BLaER1 treated with 17β-estradiol and CSF1 and Interleukin-3, amounts not matched to agents 10 nM and 100 nM (cell line): Measurements from ENCODE around the gene SEPTIN10.
"Not testable (repeated sequence)": the region's sequence is repeated elsewhere in the genome, so short reads cannot be mapped to it uniquely, and the experiment has no call there.

Experiments used
- H3K27ac ChIP-seq, 11 experiments: shearing (Covaris generic); formaldehyde crosslinking; 2 replicates each; pipeline ENCODE4 v1.8.1; 2022
- H3K27me3 ChIP-seq, 11 experiments: shearing (Covaris generic); formaldehyde crosslinking; 2 replicates each; pipeline ENCODE4 v1.8.1; 2022
- H3K36me3 ChIP-seq, 11 experiments: shearing (Covaris generic); formaldehyde crosslinking; 2 replicates each; pipeline ENCODE4 v1.8.1; 2022
- H3K4me1 ChIP-seq, 10 experiments: shearing (Covaris generic); formaldehyde crosslinking; 2 replicates each; pipeline ENCODE4 v1.8.1; 2022
- H3K4me2 ChIP-seq, 11 experiments: shearing (Covaris generic); formaldehyde crosslinking; 2 replicates each; pipeline ENCODE4 v1.8.1; 2022
- H3K4me3 ChIP-seq, 10 experiments: shearing (Covaris generic); formaldehyde crosslinking; 2 replicates each; pipeline ENCODE4 v1.8.1; 2022
- H3K9ac ChIP-seq, 11 experiments: shearing (Covaris generic); formaldehyde crosslinking; 2 replicates each; pipeline ENCODE4 v1.8.1; 2022
- H3K9me3 ChIP-seq, 11 experiments: shearing (Covaris generic); formaldehyde crosslinking; replicated peaks in 1 of 11; 2 replicates each; pipeline ENCODE4 v1.8.1; 2022
- H4K20me1 ChIP-seq, 11 experiments: shearing (Covaris generic); formaldehyde crosslinking; 2 replicates each; pipeline ENCODE4 v1.8.1; 2022
- Cebpa-rat ChIP-seq, 11 experiments: shearing (Covaris generic); IDR thresholded peaks; 2 replicates each; pipeline ENCODE4 v1.8.1; 2022

Gene SEPTIN10

DNA sequence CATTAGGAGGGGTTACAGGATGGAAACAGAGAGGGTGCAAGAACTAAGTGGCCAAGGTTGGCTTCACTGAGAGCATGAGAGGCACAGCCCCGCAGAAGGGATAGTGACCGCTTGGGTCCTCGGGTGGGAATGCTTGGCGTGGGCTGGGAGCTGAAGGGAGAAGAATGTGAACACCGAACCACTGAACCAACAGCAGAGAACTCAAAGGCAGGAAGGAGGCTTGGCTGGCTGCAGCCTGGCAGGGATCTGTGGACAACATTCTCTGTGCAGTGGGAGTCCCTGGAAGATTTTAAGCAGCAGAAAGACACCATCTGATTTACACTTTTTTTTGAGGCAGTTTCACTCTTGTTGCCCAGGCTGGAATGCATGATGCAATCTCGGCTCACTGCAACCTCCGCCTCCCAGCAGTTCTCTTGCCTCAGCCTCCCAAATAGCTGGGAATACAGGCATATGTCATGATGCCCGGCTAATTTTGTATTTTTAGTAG is 34.3 kb upstream of the SEPTIN10 start:
- H3K4me3 ChIP-seq, result no peak overlapping the region
- H3K9ac ChIP-seq, result no peak overlapping the region
- no peak overlapping the region for H3K27ac ChIP-seq
- peaks cover 0 to 19% (median 10%) of the 10 kb centered on the region in 10 experiments; a peak in 14 of 20 replicates for H3K4me1 ChIP-seq
- H3K36me3 ChIP-seq, result no peaks in the 10 kb centered on the region
- no peak overlapping the region for H3K4me2 ChIP-seq
- H3K27me3 ChIP-seq, result no peaks in the 10 kb centered on the region
- H3K9me3 ChIP-seq, result peaks cover 0 to 4% (median 0%) of the 10 kb centered on the region in 11 experiments; a peak in 1 of 22 replicates
- no peak for TF ChIP-seq Cebpa-rat (IDR thresholded peaks at IDR 0.05)
- H4K20me1 ChIP-seq, result no peaks in the 10 kb centered on the region

DNA sequence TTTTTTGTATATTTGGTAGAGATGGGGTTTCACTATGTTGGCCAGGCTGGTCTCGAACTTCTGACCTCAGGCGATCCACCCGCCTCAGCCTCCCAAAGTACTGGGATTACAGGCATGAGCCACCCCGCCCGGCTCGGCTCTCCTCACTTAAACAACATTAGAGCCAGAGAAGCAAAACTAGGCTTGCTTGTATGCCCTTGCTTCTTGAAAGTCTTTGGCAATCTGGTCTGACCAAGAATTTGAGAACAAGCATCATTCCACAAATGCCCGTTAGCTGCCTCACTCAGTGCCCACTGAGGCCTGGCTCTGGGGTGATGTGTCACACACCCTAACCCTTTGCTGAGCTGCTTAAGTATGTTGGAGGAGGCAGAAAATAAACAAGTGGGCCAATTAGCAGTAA is 33.9 kb upstream of the SEPTIN10 start:
- H3K27ac ChIP-seq, result no peak overlapping the region
- no peak overlapping the region for H3K4me2 ChIP-seq
- H3K36me3 ChIP-seq, result no peaks in the 10 kb centered on the region
- H3K9me3 ChIP-seq, result peaks cover 0 to 4% (median 0%) of the 10 kb centered on the region in 11 experiments; a peak in 1 of 22 replicates
- no peak for TF ChIP-seq Cebpa-rat (IDR thresholded peaks at IDR 0.05)
- no peaks in the 10 kb centered on the region for H3K27me3 ChIP-seq
- no peak overlapping the region for H3K9ac ChIP-seq
- no peak overlapping the region for H3K4me3 ChIP-seq
- H3K4me1 ChIP-seq, result peaks cover 0 to 19% (median 10%) of the 10 kb centered on the region in 10 experiments; a peak in 14 of 20 replicates
- H4K20me1 ChIP-seq, result no peaks in the 10 kb centered on the region

DNA sequence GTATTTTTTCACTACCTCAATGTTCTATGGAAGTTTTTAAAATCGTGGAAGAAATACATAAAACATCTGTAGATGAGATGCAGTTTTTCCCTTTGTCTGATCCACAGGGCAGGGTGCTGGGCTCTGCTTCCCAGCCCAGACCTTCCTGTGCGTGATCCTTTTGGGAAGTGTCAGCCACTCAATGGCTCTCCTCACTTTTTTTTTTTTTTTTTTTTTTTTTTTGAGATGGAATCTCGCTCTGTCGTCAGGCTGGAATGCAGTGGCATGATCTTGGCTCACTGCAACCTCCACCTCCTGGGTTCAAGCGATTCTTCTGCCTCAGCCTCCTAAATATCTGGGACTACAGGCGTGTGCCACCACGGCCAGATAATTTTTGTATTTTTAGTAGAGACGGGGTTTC is 33.2 kb upstream of the SEPTIN10 start:
- Histone ChIP-seq H3K4me3 (no peak overlapping the region), H3K4me2 (no peak overlapping the region), H3K27me3 (no peaks in the 10 kb centered on the region), H3K9me3 (peaks cover 0 to 4% (median 0%) of the 10 kb centered on the region in 11 experiments; a peak in 1 of 22 replicates), H3K36me3 (no peaks in the 10 kb centered on the region), H3K27ac (no peak overlapping the region), H3K9ac (no peak overlapping the region), H4K20me1 (no peaks in the 10 kb centered on the region), H3K4me1 (peaks cover 0 to 19% (median 10%) of the 10 kb centered on the region in 10 experiments; a peak in 14 of 20 replicates)
- no peak for TF ChIP-seq Cebpa-rat (IDR thresholded peaks at IDR 0.05)

DNA sequence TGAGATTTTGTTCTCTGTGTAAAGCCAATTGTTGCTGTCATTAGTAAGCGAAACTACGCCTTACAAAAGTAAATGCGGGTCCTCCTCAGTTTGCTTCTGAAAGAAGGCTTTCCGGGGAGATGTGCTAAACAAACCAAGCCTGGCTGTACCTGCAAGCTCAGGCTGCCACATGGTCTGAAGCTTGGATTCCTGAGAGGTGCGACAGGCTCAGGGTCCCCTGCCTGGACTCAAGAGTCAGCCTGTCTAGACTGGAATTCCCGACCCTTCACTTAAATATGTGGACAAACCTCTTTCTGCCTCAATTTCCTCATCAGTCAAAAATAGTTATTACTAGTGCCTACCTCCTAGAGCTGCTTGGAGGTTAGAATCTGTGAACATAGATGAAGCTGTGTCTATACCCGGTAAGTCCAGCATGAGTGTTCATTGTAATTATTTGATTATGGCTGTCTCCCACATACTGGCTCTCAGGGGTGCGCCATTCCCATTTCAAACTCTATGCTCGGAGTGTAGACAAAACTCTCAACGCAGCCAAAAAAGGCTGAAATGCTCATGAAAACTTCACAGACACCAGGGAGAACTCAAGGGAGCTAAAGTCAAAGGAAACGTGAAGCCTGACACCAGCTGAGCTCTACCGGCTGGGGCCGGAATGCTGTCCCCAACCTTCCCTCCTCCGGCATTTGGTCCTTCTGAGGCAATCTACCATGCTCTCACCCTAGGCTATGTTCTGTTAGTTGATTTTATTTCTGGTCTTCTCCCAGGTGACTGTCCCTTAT is 31.8 kb upstream of the SEPTIN10 start:
- Histone ChIP-seq H3K36me3 (no peaks in the 10 kb centered on the region), H3K9me3 (peaks cover 0 to 4% (median 0%) of the 10 kb centered on the region in 11 experiments; a peak in 1 of 22 replicates), H3K9ac (no peak overlapping the region), H3K27ac (peak overlapping the region in 2 of 11 experiments; percentile 35 to 37; a peak in 2 of 22 replicates), H3K27me3 (no peaks in the 10 kb centered on the region), H4K20me1 (no peaks in the 10 kb centered on the region), H3K4me2 (peak overlapping the region in 2 of 11 experiments; percentile 50 to 77; a peak in 4 of 22 replicates), H3K4me1 (peaks cover 0 to 19% (median 10%) of the 10 kb centered on the region in 10 experiments; a peak in 14 of 20 replicates), H3K4me3 (no peak overlapping the region)
- no peak for TF ChIP-seq Cebpa-rat (IDR thresholded peaks at IDR 0.05)

DNA sequence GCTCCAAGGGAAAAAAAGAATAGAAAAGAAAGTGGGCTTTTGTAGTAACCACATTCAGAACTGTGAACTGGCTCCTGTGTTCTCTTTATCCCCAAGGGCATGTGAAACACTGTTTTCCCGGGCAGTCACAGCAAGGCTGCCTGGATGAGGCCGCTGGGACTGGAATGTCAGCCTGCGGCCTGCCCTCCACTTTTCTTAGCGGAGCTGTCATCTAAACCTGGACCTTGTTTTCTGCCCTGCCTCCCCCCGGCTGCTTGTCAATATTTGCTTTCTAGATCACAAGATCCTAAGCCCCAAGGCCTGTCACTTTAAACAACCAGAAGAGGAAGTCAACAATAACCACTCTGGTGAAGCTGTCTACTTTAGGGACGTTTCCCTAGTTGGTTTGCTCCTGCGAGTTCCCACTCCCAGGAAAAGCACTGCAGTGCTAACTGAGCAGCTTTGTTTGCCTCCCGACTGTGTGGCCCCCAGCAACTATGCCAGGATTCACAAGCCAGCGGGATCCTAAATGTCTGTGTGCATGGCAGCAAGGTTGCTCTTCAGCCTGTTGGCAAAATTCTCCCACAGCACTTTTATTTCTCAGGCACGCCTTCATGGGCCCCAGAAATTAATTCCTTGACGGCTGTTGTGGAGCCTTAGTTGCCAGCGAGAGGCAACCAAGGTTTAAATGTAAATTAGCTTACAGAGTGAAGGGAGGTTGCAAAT is 31.0 kb upstream of the SEPTIN10 start:
- Histone ChIP-seq H3K36me3 (no peaks in the 10 kb centered on the region), H3K27ac (peak overlapping the region in 5 of 11 experiments; percentile 35 to 56 (median 46); a peak in 6 of 22 replicates), H3K9me3 (no peaks in the 10 kb centered on the region), H3K4me1 (peaks cover 0 to 19% (median 10%) of the 10 kb centered on the region in 10 experiments; a peak in 14 of 20 replicates), H3K27me3 (no peaks in the 10 kb centered on the region), H4K20me1 (no peaks in the 10 kb centered on the region), H3K4me2 (peak overlapping the region in 8 of 11 experiments; percentile 2 to 77 (median 42); a peak in 15 of 22 replicates), H3K9ac (peak overlapping the region in 4 of 11 experiments; percentile 7 to 39 (median 18); a peak in 4 of 22 replicates), H3K4me3 (no peak overlapping the region)
- TF ChIP-seq Cebpa-rat (IDR thresholded peaks at IDR 0.05), result no peak

DNA sequence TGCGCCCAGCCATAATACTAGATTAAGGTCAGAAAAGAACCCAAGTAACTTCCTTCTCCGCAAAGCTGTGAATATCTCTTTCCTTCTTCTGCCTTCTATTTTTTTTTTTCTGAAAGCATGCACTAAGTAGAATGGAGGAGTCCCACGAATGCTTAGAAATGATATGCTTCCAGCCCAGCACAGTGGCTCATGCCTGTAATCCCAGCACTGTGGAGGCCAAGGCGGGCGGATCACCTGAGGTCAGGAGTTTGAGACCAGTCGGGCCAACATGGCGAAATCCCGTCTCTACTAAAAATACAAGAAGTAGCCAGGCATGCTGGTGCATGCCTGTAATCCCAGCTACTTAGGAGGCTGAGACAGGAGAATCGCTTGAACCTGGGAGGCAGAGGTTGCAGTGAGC is 26.2 kb upstream of the SEPTIN10 start:
- not testable (repeated sequence) for H3K9ac ChIP-seq, H3K4me3 ChIP-seq, H4K20me1 ChIP-seq, H3K36me3 ChIP-seq, H3K27me3 ChIP-seq, H3K4me2 ChIP-seq, H3K27ac ChIP-seq
- Histone ChIP-seq H3K4me1 (peaks cover 0 to 50% (median 31%) of the 10 kb centered on the region in 10 experiments; a peak in 17 of 20 replicates), H3K9me3 (peaks cover 0 to 13% (median 0%) of the 10 kb centered on the region in 11 experiments; a peak in 4 of 22 replicates)

DNA sequence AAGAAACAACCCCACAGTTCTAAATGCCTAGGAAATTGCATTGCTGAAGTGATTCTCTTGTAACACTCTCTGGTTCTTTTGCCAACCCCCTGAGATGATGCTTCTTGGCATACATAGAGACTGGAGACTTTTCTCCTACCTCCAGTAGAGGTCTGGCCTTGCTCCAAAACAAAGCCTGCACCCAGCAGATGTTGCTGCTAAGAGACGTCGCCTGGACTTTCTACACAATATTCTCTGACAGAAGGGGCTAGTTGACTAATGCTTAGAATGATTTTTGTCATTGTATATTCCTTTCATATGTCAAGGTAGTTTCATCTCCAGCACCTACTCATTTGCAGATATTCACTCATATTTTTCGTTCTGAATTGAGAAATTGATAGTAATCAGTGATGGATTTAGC is 25.0 kb upstream of the SEPTIN10 start:
- no peaks in the 10 kb centered on the region for H3K36me3 ChIP-seq
- H3K4me1 ChIP-seq, result peaks cover 0 to 38% (median 22%) of the 10 kb centered on the region in 10 experiments; a peak in 14 of 20 replicates
- H3K9me3 ChIP-seq, result peaks cover 0 to 13% (median 0%) of the 10 kb centered on the region in 11 experiments; a peak in 5 of 22 replicates
- peak overlapping the region in 6 of 11 experiments; percentile 39 to 70 (median 60); a peak in 8 of 22 replicates for H3K4me2 ChIP-seq
- H3K9ac ChIP-seq, result no peak overlapping the region
- H3K27ac ChIP-seq, result peak overlapping the region in 5 of 11 experiments; percentile 15 to 82 (median 66); a peak in 8 of 22 replicates
- H3K27me3 ChIP-seq, result no peaks in the 10 kb centered on the region
- H4K20me1 ChIP-seq, result no peaks in the 10 kb centered on the region
- no peak overlapping the region for H3K4me3 ChIP-seq
- TF ChIP-seq Cebpa-rat (IDR thresholded peaks at IDR 0.05), result no peak

DNA sequence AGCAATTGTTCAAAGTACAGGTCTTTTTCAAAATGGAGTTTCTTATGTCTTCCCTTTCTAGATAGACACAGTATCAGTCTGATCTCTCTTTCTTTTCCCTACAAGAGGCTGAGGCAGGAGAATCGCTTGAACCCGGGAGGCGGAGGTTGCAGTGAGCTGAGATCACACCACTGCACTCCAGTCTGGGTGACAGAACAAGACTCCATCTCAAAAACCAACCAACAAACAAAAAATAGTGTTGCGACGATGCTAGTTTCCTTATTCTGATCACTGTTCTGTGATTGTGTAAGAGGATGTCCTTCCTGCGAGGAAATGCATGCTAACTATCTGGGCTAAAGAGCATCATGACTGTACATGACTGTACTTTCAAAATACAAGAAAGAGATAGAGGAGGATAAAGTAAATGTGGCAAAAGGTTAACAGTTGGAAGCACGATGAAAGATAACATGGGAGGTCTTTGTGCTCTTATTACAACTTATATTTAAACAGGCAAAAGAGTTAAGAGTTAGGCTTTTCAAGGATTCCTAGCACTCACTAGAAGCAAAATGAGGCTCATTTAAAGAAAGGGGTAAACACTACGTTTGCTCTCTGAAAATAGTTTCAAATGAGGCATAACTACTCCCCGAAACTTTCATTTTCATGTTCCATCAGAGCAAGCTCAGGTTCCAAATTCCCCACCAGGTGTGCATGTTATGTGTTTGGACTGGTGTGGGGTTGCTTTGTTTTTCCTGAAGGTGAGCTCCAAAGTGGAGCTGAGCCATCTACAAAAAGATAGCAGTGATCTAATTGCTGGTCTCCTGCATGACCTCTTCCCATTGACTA is 24.2 kb upstream of the SEPTIN10 start:
- peak in 5 of 11 experiments; percentile 44 to 77 (median 59); a peak in 8 of 22 replicates for TF ChIP-seq Cebpa-rat (IDR thresholded peaks at IDR 0.05)
- Histone ChIP-seq H3K27ac (peak overlapping the region in 10 of 11 experiments; percentile 7 to 82 (median 46); a peak in 14 of 22 replicates), H3K4me3 (no peak overlapping the region), H3K9me3 (peaks cover 0 to 22% (median 5%) of the 10 kb centered on the region in 11 experiments; a peak in 11 of 22 replicates), H3K36me3 (no peaks in the 10 kb centered on the region), H3K4me1 (peaks cover 0 to 42% (median 28%) of the 10 kb centered on the region in 10 experiments; a peak in 17 of 20 replicates), H3K9ac (peak overlapping the region in 1 of 11 experiments; percentile 45; a peak in 3 of 22 replicates), H3K4me2 (peak overlapping the region in 9 of 11 experiments; percentile 25 to 70 (median 57); a peak in 15 of 22 replicates), H4K20me1 (no peaks in the 10 kb centered on the region), H3K27me3 (no peaks in the 10 kb centered on the region)
